H9 (cell line): ENCODE measurements around the gene CELF6. TPM values are rescaled to one million over a fixed set of nuclear protein-coding genes. Genes with fewer than 3 reads are reported as not detected.

Experiments used
- DNase-seq: peaks from one replicate; pipeline ENCODE4 v3.0.0-alpha.2; 2017
- H2AFZ ChIP-seq: one replicate; pipeline ENCODE4 v1.6.1; 2013; ENCODE audit warnings: mild to moderate bottlenecking, low read length, control low read depth, moderate library complexity
- H2AK5ac ChIP-seq: 2 replicates; pipeline ENCODE4 v1.6.1; 2013; ENCODE audit warnings: low read length, control low read depth, mixed read lengths; ENCODE audit not compliant: insufficient read length
- H2BK120ac ChIP-seq: one replicate; pipeline ENCODE4 v1.6.1; 2013; ENCODE audit warnings: low read depth, mild to moderate bottlenecking, low read length, control low read depth, inconsistent platforms; ENCODE audit not compliant: poor library complexity, severe bottlenecking
- H2BK12ac ChIP-seq: 2 replicates; pipeline ENCODE4 v1.6.1; 2013; ENCODE audit warnings: low read length, control low read depth, mixed read lengths, low read depth; ENCODE audit not compliant: insufficient read length
- H2BK15ac ChIP-seq: 2 replicates; pipeline ENCODE4 v1.6.1; 2013; ENCODE audit warnings: low read depth, low read length, control low read depth
- H2BK20ac ChIP-seq: one replicate; pipeline ENCODE4 v1.6.1; 2013; ENCODE audit warnings: low read depth, mild to moderate bottlenecking, low read length, control low read depth, inconsistent platforms; ENCODE audit not compliant: poor library complexity, severe bottlenecking
- H2BK5ac ChIP-seq: 2 replicates; pipeline ENCODE4 v1.6.1; 2013; ENCODE audit warnings: low read length, control low read depth, mixed read lengths; ENCODE audit not compliant: insufficient read length
- H3K14ac ChIP-seq: 2 replicates; pipeline ENCODE4 v1.6.1; 2013; ENCODE audit warnings: low read length, control low read depth; ENCODE audit not compliant: insufficient read depth
- H3K18ac ChIP-seq: 2 replicates; pipeline ENCODE4 v1.6.1; 2013; ENCODE audit warnings: low read depth, mild to moderate bottlenecking, mixed read lengths, low read length, control low read depth; ENCODE audit not compliant: insufficient read length
- H3K23ac ChIP-seq: 2 replicates; pipeline ENCODE4 v1.6.1; 2013; ENCODE audit warnings: low read length, control low read depth, mixed read lengths, low read depth; ENCODE audit not compliant: insufficient read length
- H3K23me2 ChIP-seq: 2 replicates; pipeline ENCODE4 v1.6.1; 2013; ENCODE audit warnings: low read depth, mild to moderate bottlenecking, mixed read lengths, low read length, control low read depth; ENCODE audit not compliant: insufficient read length, poor library complexity, severe bottlenecking
- H3K27ac ChIP-seq: 2 replicates; pipeline ENCODE4 v1.5.1; 2013; ENCODE audit warnings: low read length, control low read depth, mixed read lengths, low read depth; ENCODE audit not compliant: insufficient read length
- H3K27me3 ChIP-seq: 2 replicates; pipeline ENCODE4 v1.6.1; 2013; ENCODE audit warnings: low read length, control low read depth, inconsistent platforms; ENCODE audit not compliant: insufficient read depth
- H3K4ac ChIP-seq: 2 replicates; pipeline ENCODE4 v1.6.1; 2013; ENCODE audit warnings: low read depth, mild to moderate bottlenecking, control low read depth, inconsistent platforms, low read length, moderate library complexity
- H3K4me1 ChIP-seq: 2 replicates; pipeline ENCODE4 v1.6.1; 2013; ENCODE audit warnings: low read length, control low read depth, inconsistent platforms; ENCODE audit not compliant: insufficient read depth
- H3K4me2 ChIP-seq: 2 replicates; pipeline ENCODE4 v1.6.1; 2013; ENCODE audit warnings: low read length, control low read depth, mixed read lengths; ENCODE audit not compliant: insufficient read length, insufficient read depth
- H3K56ac ChIP-seq: 2 replicates; pipeline ENCODE4 v1.6.1; 2013; ENCODE audit warnings: low read depth, mild to moderate bottlenecking, mixed read lengths, low read length, control low read depth; ENCODE audit not compliant: insufficient read length
- H3K79me1 ChIP-seq: 2 replicates; pipeline ENCODE4 v1.6.1; 2013; ENCODE audit warnings: low read depth, mild to moderate bottlenecking, moderate library complexity, low read length, control low read depth, inconsistent platforms; ENCODE audit not compliant: insufficient read depth, poor library complexity, severe bottlenecking
- H3K79me2 ChIP-seq: 2 replicates; pipeline ENCODE4 v1.6.1; 2013; ENCODE audit warnings: low read length, control low read depth, inconsistent platforms; ENCODE audit not compliant: insufficient read depth
- H3K9ac ChIP-seq: 2 replicates; pipeline ENCODE4 v1.6.1; 2013; ENCODE audit warnings: low read length, control low read depth, mixed read lengths; ENCODE audit not compliant: insufficient read length; ENCODE audit errors: extremely low read depth
- H3K9me3 ChIP-seq: one replicate; pipeline ENCODE4 v1.6.1; 2013; ENCODE audit warnings: low read depth, low read length, inconsistent platforms; ENCODE audit not compliant: control insufficient read depth
- H3T11ph ChIP-seq: one replicate; pipeline ENCODE4 v1.6.1; 2013; ENCODE audit warnings: mild to moderate bottlenecking, low read length, control low read depth, inconsistent platforms
- H4K20me1 ChIP-seq: one replicate; pipeline ENCODE4 v1.6.1; 2013; ENCODE audit not compliant: control insufficient read depth, insufficient read length, insufficient read depth
- H4K5ac ChIP-seq: 2 replicates; pipeline ENCODE4 v1.6.1; 2013; ENCODE audit warnings: low read depth, mild to moderate bottlenecking, mixed read lengths, low read length, control low read depth; ENCODE audit not compliant: insufficient read length
- H4K8ac ChIP-seq: replicated peaks from 2 replicates; pipeline ENCODE4 v1.6.1; 2013; ENCODE audit warnings: low read length, control low read depth, mixed read lengths, low read depth; ENCODE audit not compliant: insufficient read length
- H4K91ac ChIP-seq: 2 replicates; pipeline ENCODE4 v1.6.1; 2013; ENCODE audit warnings: low read depth, mild to moderate bottlenecking, moderate library complexity, mixed read lengths, low read length, control low read depth; ENCODE audit not compliant: insufficient read length
- H3K27ac Mint-ChIP-seq, 3 experiments: 2 replicates in 2 of 3; 3 replicates in 1 of 3; pipeline ENCODE4 v1.8.0; 2020 to 2021; ENCODE audit warnings: mixed read lengths in 3 of 3, mild to moderate bottlenecking in 1 of 3, moderate library complexity in 1 of 3
- H3K27me3 Mint-ChIP-seq: 2 replicates; pipeline ENCODE4 v1.8.0; 2021; ENCODE audit warnings: low read depth, mild to moderate bottlenecking, moderate library complexity, mixed read lengths
- H3K36me3 Mint-ChIP-seq, 3 experiments: 2 replicates in 2 of 3; 3 replicates in 1 of 3; pipeline ENCODE4 v1.8.0; 2020 to 2021; ENCODE audit warnings: low read depth in 3 of 3, mixed read lengths in 3 of 3; ENCODE audit not compliant: insufficient read depth in 1 of 3
- H3K4me1 Mint-ChIP-seq, 2 experiments: 2 replicates each; pipeline ENCODE4 v1.8.0; 2020; ENCODE audit warnings: mixed read lengths in 2 of 2
- H3K4me3 Mint-ChIP-seq, 2 experiments: 2 replicates in 1 of 2; 3 replicates in 1 of 2; pipeline ENCODE4 v1.8.0; 2020 to 2021; ENCODE audit warnings: mild to moderate bottlenecking in 2 of 2, mixed read lengths in 2 of 2, moderate library complexity in 1 of 2
- H3K9me3 Mint-ChIP-seq, 2 experiments: 2 replicates in 1 of 2; 3 replicates in 1 of 2; pipeline ENCODE4 v1.8.0; 2020; ENCODE audit warnings: mild to moderate bottlenecking in 2 of 2, mixed read lengths in 2 of 2, moderate library complexity in 1 of 2
- WGBS: extraction: QIAGEN DNeasy Blood & Tissue Kit; methylation state at CpG from one replicate; pipeline ENCODE4 v1.1.7; 2013; ENCODE audit warnings: missing lambda C conversion rate, low lambda C conversion rate, mixed read lengths; ENCODE audit not compliant: insufficient read length; ENCODE audit errors: extremely low coverage; 5-methylcytosine and 5-hydroxymethylcytosine counted together
- total RNA-seq: library from RNA; stranded (reverse); gene quantifications from 2 replicates; pipeline ENCODE4 v1.2.1, GENCODE V29; 2021
- TF ChIP-seq, protein P1 (sequence below): fragments of 200-600 bp; sonication (generic); conservative IDR thresholded peaks from 3 replicates; pipeline ENCODE4 v1.8.0; 2021; ENCODE audit warnings: antibody characterized with exemption, mild to moderate bottlenecking

Gene CELF6
- total RNA-seq, 1 experiment from 2014 or later, result 0.13 TPM

DNA sequence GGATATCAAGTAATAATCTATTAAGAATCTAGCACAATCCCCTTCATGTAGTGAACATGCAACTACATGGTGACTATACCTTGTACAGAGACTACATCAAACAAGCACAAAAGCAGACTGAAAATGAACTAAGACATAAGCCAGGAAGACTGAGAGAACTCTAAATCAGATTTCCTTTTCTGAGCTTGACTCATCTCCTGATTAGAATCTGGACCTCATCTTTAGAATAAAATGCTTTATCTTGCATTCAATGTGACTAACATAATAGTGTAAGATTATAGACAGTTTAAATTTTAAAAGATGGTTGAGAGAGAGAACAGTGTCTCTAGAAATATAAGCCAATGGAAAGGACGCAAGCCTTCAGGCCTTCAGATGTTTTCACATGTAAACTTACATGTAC is 71.4 kb downstream of the CELF6 start:
- Histone ChIP-seq H3K23me2 (no peaks in the 10 kb centered on the region), H3K23ac (no peak overlapping the region), H2BK5ac (no peak overlapping the region), H2BK120ac (no peak overlapping the region), H3T11ph (no peak overlapping the region), H3K4me1 (no peaks in the 10 kb centered on the region), H3K9ac (no peak overlapping the region), H3K56ac (no peak overlapping the region), H3K14ac (no peak overlapping the region), H2BK12ac (no peak overlapping the region), H3K9me3 (no peaks in the 10 kb centered on the region), H3K4me2 (no peak overlapping the region), H4K91ac (no peak overlapping the region), H3K18ac (no peak overlapping the region), H3K4ac (no peak overlapping the region), H4K5ac (no peak overlapping the region), H2BK15ac (no peak overlapping the region), H3K27me3 (peaks cover 6% of the 10 kb centered on the region), H2AK5ac (no peak overlapping the region), H4K8ac (no peak overlapping the region), H3K79me1 (no peaks in the 10 kb centered on the region), H3K79me2 (no peaks in the 10 kb centered on the region), H3K27ac (no peak overlapping the region), H4K20me1 (no peaks in the 10 kb centered on the region), H2BK20ac (no peak overlapping the region), H2AFZ (no peak overlapping the region)
- Mint-ChIP-seq H3K4me1 (peaks cover 10% of the 10 kb centered on the region in 2 experiments), H3K9me3 (no peaks in the 10 kb centered on the region), H3K4me3 (no peak overlapping the region), H3K36me3 (peaks cover 25 to 83% (median 65%) of the 10 kb centered on the region in 3 experiments), H3K27me3 (peaks cover 33% of the 10 kb centered on the region), H3K27ac (no peak overlapping the region)
- no peak for DNase-seq
- TF ChIP-seq, protein P1, sequence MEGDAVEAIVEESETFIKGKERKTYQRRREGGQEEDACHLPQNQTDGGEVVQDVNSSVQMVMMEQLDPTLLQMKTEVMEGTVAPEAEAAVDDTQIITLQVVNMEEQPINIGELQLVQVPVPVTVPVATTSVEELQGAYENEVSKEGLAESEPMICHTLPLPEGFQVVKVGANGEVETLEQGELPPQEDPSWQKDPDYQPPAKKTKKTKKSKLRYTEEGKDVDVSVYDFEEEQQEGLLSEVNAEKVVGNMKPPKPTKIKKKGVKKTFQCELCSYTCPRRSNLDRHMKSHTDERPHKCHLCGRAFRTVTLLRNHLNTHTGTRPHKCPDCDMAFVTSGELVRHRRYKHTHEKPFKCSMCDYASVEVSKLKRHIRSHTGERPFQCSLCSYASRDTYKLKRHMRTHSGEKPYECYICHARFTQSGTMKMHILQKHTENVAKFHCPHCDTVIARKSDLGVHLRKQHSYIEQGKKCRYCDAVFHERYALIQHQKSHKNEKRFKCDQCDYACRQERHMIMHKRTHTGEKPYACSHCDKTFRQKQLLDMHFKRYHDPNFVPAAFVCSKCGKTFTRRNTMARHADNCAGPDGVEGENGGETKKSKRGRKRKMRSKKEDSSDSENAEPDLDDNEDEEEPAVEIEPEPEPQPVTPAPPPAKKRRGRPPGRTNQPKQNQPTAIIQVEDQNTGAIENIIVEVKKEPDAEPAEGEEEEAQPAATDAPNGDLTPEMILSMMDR, result no peak
- WGBS, result no CpG with 5 or more reads among the region's 1 CpG
